ENCODE measurements around the gene PNMA6E.

GRCh38 chrX:153395613-153396319 lies 5.4 kb downstream of the PNMA6E start:
- TF ChIP-seq SMAD3 (CRISPR knock-in tag; conservative IDR thresholded peaks at IDR 0.05) (no peak), JUNB (CRISPR knock-in tag; conservative IDR thresholded peaks at IDR 0.05) (no peak), CTCF (IDR thresholded peaks at IDR 0.05 in 2 of 3, conservative IDR thresholded peaks at IDR 0.05 in 1 of 3; ENCODE audit: insufficient read depth in 2 of 3, low read depth in 1 of 3, low read length in 3 of 3) (no peak)

Data from K562 (cell line).